ENCODE data around the gene PTDSS2. TPM values are rescaled to one million over a fixed set of nuclear protein-coding genes. Genes with fewer than 3 reads are reported as not detected.
A peak's percentile ranks its signal among the peaks of the same experiment; 100 is the strongest.

PTDSS2 gene
- total RNA-seq, 1 donor from 2014 or later = 21.6 TPM

DNA sequence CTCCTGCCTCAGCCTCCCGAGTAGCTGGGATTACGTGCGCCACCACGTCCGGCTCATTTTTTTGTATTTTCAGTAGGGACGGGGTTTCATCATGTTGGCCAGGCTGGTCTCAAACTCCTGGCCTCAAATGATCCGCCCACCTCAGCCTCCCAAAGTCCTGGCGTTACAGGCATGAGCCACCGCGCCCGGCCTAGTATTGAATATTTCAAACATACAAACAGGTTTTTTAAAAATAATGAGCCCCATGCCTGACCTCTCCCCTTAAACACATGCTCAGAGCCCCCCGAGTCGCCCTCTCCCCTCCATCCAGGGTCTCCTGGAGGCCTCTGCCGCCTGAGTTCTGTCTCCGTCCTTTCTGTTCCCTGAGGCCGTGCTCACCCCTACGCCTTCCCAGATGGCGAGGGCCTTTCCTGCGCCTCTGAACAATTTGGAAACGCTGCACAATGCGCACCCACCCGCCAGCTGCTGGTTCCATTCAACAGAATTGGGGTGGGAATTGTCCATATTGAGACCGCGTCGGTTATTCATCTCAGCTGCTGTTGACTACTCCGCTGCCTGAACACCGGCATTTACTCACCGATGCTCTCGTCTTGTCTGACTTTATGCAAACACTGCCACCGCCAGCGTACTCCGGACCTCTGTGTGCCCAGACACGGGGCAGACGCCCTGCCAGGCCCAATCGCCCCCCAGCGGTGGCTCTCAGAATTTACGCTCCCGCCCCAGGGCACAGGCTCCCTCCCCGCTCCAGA is 70.5 kb downstream of the PTDSS2 start:
- FAIRE-seq (no peak), DNase-seq (ENCODE audit: low spot score in 2 of 2) (no peak)

GRCh38 chr11:521177-521688 is 71.2 kb downstream of the PTDSS2 start:
- DNase-seq (ENCODE audit: low spot score in 2 of 2) (no peak), FAIRE-seq (no peak)

- FAIRE-seq (no peak), DNase-seq (ENCODE audit: low spot score in 2 of 2) (no peak)
These were observed 76.1 kb downstream of the PTDSS2 start for GRCh38 chr11:526192-526591.

GRCh38 chr11:528166-528814 is 78.2 kb downstream of the PTDSS2 start:
- FAIRE-seq (no peak), DNase-seq (ENCODE audit: low spot score in 2 of 2) (no peak)

DNA sequence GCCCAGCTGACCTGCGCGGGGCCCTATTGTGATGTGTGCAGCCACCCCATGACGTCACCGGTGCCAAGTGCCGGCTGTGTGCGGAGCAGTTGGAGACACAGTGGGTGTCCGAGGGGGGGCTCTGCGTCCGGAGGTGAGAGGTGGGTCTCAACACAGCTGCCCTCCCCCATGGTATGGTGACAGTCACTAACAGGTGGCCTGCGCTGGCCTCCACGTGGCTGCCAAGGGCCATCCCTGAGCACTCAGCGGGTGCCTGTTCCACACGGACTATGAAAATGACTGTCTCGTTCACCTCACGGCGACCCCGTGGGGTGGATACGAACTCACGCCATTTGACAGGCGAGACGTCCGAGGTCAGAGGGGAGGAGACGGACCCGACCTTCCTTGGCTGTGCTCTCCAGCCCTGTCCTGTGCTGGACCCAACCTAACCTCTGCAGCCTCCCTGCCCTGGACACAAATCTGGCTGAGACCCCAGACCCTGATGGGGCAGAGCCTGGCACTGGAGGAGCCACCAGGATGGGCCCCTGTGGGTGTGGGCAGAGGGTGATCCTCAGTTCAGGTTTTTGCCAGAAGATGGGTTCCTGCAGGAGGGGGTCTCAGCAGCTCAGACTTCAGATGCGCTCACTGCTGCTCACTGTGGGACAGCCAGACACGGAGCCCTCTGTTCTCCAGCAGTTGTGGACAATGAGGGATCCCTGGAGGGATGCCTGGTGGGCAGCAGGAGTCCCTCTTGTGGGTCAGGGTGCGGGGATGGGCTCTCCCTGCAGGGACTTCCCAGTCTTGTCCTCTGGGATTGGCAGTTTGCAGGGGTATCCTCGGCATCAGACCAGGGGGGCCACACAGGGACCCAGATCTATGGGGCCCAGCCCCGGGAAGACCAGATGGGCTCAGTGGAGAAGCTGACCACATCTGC is 79.0 kb downstream of the PTDSS2 start:
- no peak for DNase-seq (ENCODE audit: low spot score in 2 of 2)
- FAIRE-seq = no peak

DNA sequence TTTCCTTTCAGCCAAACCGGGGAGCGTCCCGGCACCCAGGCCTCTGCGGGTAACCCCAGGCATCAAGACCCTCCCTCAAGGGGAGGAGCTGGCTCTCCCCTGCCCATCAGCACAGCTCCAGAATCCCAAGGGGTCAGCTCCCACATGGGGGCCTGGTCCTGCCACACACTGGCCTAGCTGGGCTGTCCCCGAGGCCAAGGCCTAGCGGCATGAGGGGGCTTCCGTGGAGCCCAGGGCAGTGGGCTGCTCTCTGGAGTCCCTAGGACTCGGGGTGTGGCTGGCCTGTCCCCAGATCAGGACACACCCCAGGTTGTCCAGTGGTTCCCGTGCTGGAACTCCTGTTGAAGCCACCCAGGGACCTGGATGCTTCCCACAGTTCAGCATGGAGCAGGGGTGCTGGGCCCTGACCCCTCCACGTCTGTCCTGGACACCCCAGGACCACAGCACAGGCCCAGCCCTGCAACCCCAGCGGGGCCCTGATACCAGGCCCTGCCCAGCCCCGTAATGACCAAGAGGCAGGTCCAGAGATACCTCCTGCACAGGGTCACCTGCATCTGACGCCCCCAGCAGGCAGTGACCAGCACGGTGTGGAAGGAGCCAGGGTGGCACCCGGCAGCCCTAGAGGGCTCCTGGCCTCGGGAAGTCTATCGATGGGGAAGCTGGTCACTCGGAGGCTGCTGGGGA is 79.8 kb downstream of the PTDSS2 start:
- FAIRE-seq (no peak), DNase-seq (ENCODE audit: low spot score in 2 of 2) (no peak)

GRCh38 chr11:530960-531831 is 81.1 kb downstream of the PTDSS2 start:
- FAIRE-seq (no peak), DNase-seq (ENCODE audit: low spot score in 2 of 2) (no peak)

- DNase-seq (ENCODE audit: low spot score in 2 of 2) (no peak), FAIRE-seq (no peak)
These were observed 81.9 kb downstream of the PTDSS2 start for GRCh38 chr11:531919-532526.

GRCh38 chr11:532527-532985 is 82.5 kb downstream of the PTDSS2 start:
- FAIRE-seq (no peak), DNase-seq (ENCODE audit: low spot score in 2 of 2) (no peak)

DNA sequence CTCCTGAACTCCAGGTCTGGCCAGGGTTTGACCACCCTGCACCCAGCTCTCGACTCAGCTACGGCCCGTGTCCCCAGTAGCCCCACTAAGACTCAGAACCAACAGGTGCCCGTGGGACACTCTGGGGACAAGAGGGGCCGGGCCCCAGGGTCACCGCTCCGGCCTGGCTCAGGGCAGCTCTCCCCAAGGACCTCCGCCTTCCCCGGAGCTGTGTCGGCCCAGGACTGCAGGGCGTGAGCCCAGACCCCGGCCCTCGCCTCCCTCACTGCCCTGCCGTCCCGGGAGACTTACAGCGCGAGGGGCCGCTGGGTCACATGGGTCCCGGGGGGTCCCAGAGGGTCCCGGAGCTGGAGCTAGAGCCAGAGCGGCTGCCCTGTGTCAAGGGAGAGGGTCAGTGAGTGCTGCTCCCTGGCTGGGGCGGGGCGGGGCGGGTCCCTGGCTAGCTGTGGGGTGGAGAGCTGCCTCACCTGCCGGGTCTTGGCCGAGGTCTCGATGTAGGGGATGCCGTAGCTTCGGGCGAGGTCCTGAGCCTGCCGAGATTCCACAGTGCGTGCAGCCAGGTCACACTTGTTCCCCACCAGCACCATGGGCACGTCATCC is 83.0 kb downstream of the PTDSS2 start:
- no peak for FAIRE-seq
- DNase-seq (ENCODE audit: low spot score in 2 of 2) = no peak

- FAIRE-seq = no peak
- no peak for DNase-seq (ENCODE audit: low spot score in 2 of 2)
These were observed 83.7 kb downstream of the PTDSS2 start for GRCh38 chr11:533586-534395.

DNA sequence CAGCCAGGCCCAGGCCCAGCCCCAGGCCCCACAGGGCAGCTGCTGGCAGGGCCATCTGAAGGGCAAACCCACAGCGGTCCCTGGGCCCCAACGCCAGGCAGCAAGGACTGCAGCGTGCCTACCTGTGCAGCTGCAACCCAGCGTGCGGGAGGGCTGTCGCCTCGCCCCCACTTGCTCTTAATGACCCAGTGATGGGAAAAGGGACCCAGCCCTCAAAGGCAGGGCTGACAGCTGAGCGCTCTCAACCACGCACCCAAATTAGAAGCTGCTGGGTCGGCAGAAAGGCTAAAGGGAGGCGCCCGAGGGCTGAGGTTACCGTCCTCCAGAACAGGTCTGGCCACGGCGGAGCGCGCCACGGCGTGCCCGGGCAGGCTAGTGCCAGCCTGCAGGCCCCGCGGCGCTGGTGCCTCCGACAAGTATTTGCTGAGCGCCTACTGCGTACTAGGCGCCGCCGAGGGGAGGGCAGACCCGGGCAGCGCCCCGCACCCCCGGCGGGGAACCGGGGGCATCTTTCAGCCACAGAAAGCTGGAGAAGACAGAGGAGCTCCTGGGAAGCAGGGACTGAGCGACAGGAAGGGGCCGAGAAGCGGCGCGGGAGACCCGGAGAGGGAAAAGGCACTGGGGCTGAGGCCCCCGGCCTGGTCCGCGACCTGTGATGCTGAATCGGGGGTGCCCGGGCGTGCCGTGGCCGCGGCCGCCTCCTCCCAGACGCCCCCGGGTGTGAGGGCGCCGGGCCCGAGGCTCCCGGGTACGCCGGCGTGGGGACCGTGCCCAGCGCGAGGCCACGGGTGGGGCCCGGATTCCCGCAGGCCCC is 84.5 kb downstream of the PTDSS2 start:
- DNase-seq (ENCODE audit: low spot score in 2 of 2) = peak in 1 of 2 donors; percentile 48

GRCh38 chr11:535210-535518 is 85.1 kb downstream of the PTDSS2 start:
- no peak for DNase-seq (ENCODE audit: low spot score in 2 of 2)
- no peak for FAIRE-seq

More for the DNA sequence above, 84.5 kb downstream of the PTDSS2 start:
- FAIRE-seq = no peak

DNA sequence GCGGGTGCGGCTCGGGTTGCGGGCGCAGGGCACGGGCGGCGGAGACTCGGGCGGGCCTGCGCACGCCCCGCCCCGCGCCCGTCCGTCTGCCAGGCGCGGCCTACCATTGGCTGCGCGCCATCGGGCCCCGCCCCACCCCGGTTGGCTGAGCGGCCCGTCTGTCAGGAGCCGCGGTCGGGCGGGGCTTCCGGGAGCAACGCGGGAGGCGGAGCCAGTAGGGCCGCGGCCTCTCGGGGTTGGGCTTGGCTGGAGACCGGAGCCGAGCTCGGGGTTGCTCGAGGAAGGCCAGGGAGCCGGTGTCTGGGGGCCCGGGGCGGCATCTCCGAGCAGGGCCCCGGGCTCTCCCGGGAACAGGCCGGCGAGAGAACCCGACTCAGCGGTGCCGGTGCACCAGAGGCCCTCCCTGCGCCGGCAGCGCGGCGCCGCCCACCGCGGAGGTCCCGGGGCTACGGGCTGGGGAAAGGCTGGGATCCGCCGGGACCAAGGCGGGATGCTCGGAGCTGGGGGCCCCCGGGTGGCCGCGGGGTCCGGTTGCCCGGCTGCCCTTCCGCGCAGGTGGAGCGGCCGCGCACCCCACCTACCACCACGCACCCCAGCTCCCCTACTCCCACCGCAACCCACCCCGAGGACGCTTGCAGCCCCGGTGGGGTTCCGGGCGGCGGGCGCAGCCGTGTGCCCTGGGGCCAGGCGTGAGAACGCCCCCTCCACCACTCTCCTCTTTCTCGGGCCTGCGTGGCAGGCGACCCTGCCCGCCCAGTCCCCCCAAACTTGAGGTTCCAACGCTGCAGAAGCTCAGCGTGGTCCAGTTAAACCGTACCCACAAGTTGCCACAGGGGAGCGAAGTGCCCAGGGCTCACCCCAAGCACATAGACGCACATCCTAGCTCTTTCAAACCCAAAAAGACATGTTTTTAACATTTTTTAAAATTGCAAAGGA is 85.7 kb downstream of the PTDSS2 start, which contains the start of gene HRAS:
TSS of gene HRAS (minus strand) at position 58 of the 936 bp plus-strand sequence.
- no peak for FAIRE-seq
- peak; percentile 100 for DNase-seq (ENCODE audit: low spot score in 2 of 2)

DNA sequence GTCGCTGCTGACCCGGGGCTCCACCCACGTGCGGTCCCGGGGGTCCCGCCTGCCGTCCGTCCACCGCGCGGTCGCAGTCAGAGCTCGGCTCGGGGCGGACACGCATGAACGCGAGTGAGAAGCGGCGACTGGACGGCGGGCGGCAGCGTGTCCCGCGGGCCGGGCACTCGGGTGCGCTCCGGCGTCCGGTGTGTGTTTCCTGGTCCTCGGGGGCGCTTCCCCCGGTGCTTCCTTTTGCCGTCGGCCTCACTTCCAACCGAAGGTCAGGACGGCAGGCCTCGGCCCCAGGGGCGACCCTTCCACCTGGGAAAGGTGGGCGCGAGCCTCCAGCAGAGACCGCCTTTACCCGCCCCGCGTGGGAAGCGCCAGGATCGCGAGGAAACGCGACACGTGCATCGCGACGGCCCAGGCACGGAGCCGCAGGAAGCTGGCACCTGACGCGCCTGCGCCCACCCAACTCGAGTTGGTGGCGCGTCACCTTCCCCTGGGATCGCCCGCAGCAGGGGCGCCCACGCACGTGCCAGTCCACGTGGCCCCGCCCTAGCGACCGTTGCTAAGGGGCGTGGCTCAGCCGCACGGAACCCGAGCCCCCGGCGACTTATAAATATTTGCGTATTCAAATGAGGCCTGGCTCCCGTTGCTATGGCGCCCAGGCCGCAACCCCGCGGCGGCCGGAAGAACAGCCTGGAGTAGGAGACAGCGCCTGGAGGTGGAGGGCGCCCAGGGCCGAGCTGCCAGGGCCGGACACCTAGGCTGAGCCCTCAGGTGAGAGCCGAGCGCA is 87.0 kb downstream of the PTDSS2 start, which contains the start of gene LRRC56:
TSS of gene LRRC56 (plus strand) at position 687 of the 781 bp plus-strand sequence. CDS start 3,158 bp downstream, outside the sequence.
- FAIRE-seq = no peak
- peak; percentile 80 to 92 for DNase-seq (ENCODE audit: low spot score in 2 of 2)
